A549 treated with GW870086 at 1 μM for 4 hours (cell line): ENCODE measurements around the gene LIN28B. TPM values are rescaled to one million over a fixed set of nuclear protein-coding genes. Genes with fewer than 3 reads are reported as not detected.

Source experiments
- total RNA-seq: library from RNA; stranded (reverse); fragments of 200-300 nt; extraction: Qiagen RNA extraction; gene quantifications from 5 replicates; pipeline ENCODE4 v1.2.3, GENCODE V29; 2022; ENCODE audit warnings: low read depth

Gene LIN28B, protein sequence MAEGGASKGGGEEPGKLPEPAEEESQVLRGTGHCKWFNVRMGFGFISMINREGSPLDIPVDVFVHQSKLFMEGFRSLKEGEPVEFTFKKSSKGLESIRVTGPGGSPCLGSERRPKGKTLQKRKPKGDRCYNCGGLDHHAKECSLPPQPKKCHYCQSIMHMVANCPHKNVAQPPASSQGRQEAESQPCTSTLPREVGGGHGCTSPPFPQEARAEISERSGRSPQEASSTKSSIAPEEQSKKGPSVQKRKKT
- 0.97 to 1.6 TPM (median 1.4 TPM) in 5 replicates for total RNA-seq

GRCh38 chr6:104956731-104957294, at the start of gene LIN28B:
Gene LIN28B, plus strand, starts transcription at chr6:104957107. Its CDS starts 144 bp downstream, at chr6:104957251.

Other genes with a start within 250 kb of the LIN28B start
- gene HACE1, start 97.2 kb upstream of the LIN28B start, total RNA-seq: 1.8 to 2.9 TPM (median 2.8 TPM) in 5 replicates
- gene POPDC3, start 222.9 kb downstream of the LIN28B start, total RNA-seq: 24.7 to 28.3 TPM (median 27.1 TPM) in 5 replicates